ENCODE measurements around the gene LRRC4B. TPM values are rescaled to one million over a fixed set of nuclear protein-coding genes. Genes with fewer than 3 reads are reported as not detected.

The LRRC4B gene
- total and polyA plus RNA-seq, 9 donors, result 0.12 to 7.9 (median 2.5) TPM

DNA sequence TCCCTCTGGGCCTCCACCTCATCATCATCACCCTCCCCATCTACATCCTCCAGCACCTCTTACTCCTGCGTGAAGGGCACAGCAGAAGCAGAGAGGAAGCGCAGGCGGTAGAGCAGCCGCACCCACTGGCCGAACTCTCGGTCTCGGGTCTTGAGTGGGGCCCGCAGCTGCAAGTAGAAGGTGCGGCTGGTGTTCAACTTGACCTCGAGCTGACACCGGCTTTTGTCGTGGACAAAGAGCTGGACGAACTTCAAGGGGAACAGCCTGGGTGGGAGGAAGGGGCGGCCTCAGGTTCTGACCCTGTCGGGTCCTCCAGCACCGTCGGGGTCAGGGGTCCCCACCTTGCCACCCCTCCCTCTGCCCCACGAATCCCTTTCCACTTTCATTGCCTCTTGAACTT lies 100.7 kb downstream of the LRRC4B start:
- no peak for DNase-seq
- H3K27me3 ChIP-seq, result no peaks in the 10 kb centered on the region
- WGBS, 3 donors, result 76 to 82% (median 81%) methylated on average over 18 of the region's 18 CpGs
- intact Hi-C loops (cut with DNase I), result loop anchor here in 1 of 4 donors (10.0 kb wide), 1 partner anchor 103 kb away; the partner anchor contains the start of gene NAPSA
- no peaks in the 10 kb centered on the region for H3K4me1 ChIP-seq (ENCODE audit: insufficient read depth)
- no peak overlapping the region for H3K4me3 ChIP-seq
- H3K36me3 ChIP-seq, result no peaks in the 10 kb centered on the region
- H3K27ac ChIP-seq, result no peak overlapping the region
- no peaks in the 10 kb centered on the region for H3K9me3 ChIP-seq
- TF ChIP-seq CTCF (IDR thresholded peaks at IDR 0.05) (no peak), EP300 (IDR thresholded peaks at IDR 0.05) (no peak), POLR2A (IDR thresholded peaks at IDR 0.05) (no peak)

Other genes starting within 250 kb of the LRRC4B start
- 10 to 100 TPM in 1 of 7 donors, 1 to 10 TPM in 3, under 1 TPM in 3; 0.28 to 10.2 (median 2.2) TPM for gene KCNC3, start 239.1 kb downstream of the LRRC4B start, total RNA-seq
- under 1 TPM; 0.19 to 0.45 TPM for gene KCNC3, start 239.1 kb downstream of the LRRC4B start, polyA plus RNA-seq
- gene NAPSA, start 202.8 kb downstream of the LRRC4B start, total RNA-seq, result 1 to 10 TPM in 4 of 7 donors, under 1 TPM in 3; 0.61 to 2.7 (median 1.0) TPM
- under 1 TPM; 0.40 to 0.87 TPM for gene NAPSA, start 202.8 kb downstream of the LRRC4B start, polyA plus RNA-seq
- 10 to 100 TPM; 58.6 to 84.2 (median 62.3) TPM for gene NR1H2, start 192.0 kb downstream of the LRRC4B start, total RNA-seq
- 10 to 100 TPM; 11.5 to 72.1 TPM for gene NR1H2, start 192.0 kb downstream of the LRRC4B start, polyA plus RNA-seq
- 10 to 100 TPM in 6 of 7 donors, 1 to 10 TPM in 1; 7.5 to 25.2 (median 20.3) TPM for gene POLD1, start 184.1 kb downstream of the LRRC4B start, total RNA-seq
- gene POLD1, start 184.1 kb downstream of the LRRC4B start, polyA plus RNA-seq, result 10 to 100 TPM in 1 of 2 donors, under 1 TPM in 1; 0.52 to 14.4 TPM
- gene SPIB, start 149.5 kb downstream of the LRRC4B start, total RNA-seq, result under 1 TPM in 3 of 7 donors, not detected in 4; 0.12 to 0.46 (median 0.26) TPM
- under 1 TPM in 1 of 2 donors, not detected in 1; 0.25 TPM for gene SPIB, start 149.5 kb downstream of the LRRC4B start, polyA plus RNA-seq
- gene MYBPC2, start 135.5 kb downstream of the LRRC4B start, total RNA-seq, result under 1 TPM in 3 of 7 donors, not detected in 4; 0.05 to 0.12 (median 0.08) TPM
- gene MYBPC2, start 135.5 kb downstream of the LRRC4B start, polyA plus RNA-seq, result under 1 TPM in 1 of 2 donors, not detected in 1; 0.28 TPM
- 100 to 1,000 TPM in 3 of 7 donors, 10 to 100 TPM in 4; 50.4 to 132 (median 96.7) TPM for gene EMC10, start 91.9 kb downstream of the LRRC4B start, total RNA-seq
- 100 to 1,000 TPM in 1 of 2 donors, 10 to 100 TPM in 1; 27.6 to 113 TPM for gene EMC10, start 91.9 kb downstream of the LRRC4B start, polyA plus RNA-seq
- 10 to 100 TPM in 1 of 7 donors, 1 to 10 TPM in 6; 2.1 to 10.3 (median 3.3) TPM for gene GARIN5A, start 91.6 kb downstream of the LRRC4B start, total RNA-seq
- gene GARIN5A, start 91.6 kb downstream of the LRRC4B start, polyA plus RNA-seq, result 1 to 10 TPM in 1 of 2 donors, under 1 TPM in 1; 0.47 to 4.3 TPM
- gene JOSD2, start 57.2 kb downstream of the LRRC4B start, total RNA-seq, result 10 to 100 TPM; 15.0 to 28.9 (median 21.8) TPM
- 10 to 100 TPM in 1 of 2 donors, not detected in 1; 42.5 TPM for gene JOSD2, start 57.2 kb downstream of the LRRC4B start, polyA plus RNA-seq
- gene ASPDH, start 54.5 kb downstream of the LRRC4B start, total RNA-seq, result not detected
- gene ASPDH, start 54.5 kb downstream of the LRRC4B start, polyA plus RNA-seq, result not detected
- gene SYT3, start 71.4 kb upstream of the LRRC4B start, total RNA-seq, result under 1 TPM in 1 of 7 donors, not detected in 6; 0.08 TPM
- gene SYT3, start 71.4 kb upstream of the LRRC4B start, polyA plus RNA-seq, result under 1 TPM; 0.10 to 0.32 TPM
- 10 to 100 TPM in 1 of 7 donors, 1 to 10 TPM in 3, not detected in 3; 1.1 to 12.6 (median 2.1) TPM for gene C19orf81, start 81.0 kb upstream of the LRRC4B start, total RNA-seq
- not detected for gene C19orf81, start 81.0 kb upstream of the LRRC4B start, polyA plus RNA-seq
- gene SHANK1, start 151.4 kb upstream of the LRRC4B start, total RNA-seq, result 10 to 100 TPM in 1 of 7 donors, 1 to 10 TPM in 5, under 1 TPM in 1; 0.72 to 11.1 (median 4.0) TPM
- gene SHANK1, start 151.4 kb upstream of the LRRC4B start, polyA plus RNA-seq, result 1 to 10 TPM in 1 of 2 donors, under 1 TPM in 1; 0.20 to 1.1 TPM
- 100 to 1,000 TPM in 1 of 7 donors, 10 to 100 TPM in 6; 17.3 to 120 (median 33.8) TPM for gene CLEC11A, start 154.9 kb upstream of the LRRC4B start, total RNA-seq
- gene CLEC11A, start 154.9 kb upstream of the LRRC4B start, polyA plus RNA-seq, result 10 to 100 TPM in 1 of 2 donors, 1 to 10 TPM in 1; 3.8 to 27.9 TPM
- not detected for gene GPR32, start 202.0 kb upstream of the LRRC4B start, total RNA-seq
- not detected for gene GPR32, start 202.0 kb upstream of the LRRC4B start, polyA plus RNA-seq
- not detected for gene ACP4, start 222.0 kb upstream of the LRRC4B start, total RNA-seq
- gene ACP4, start 222.0 kb upstream of the LRRC4B start, polyA plus RNA-seq, result not detected